ENCODE measurements around the gene GCH1.
"Not testable (repeated sequence)": the region's sequence is repeated elsewhere in the genome, so short reads cannot be mapped to it uniquely, and the experiment has no call there.

The GCH1 gene

GRCh38 chr14:54803926-54804537 is 98.6 kb downstream of the GCH1 start:
- DNase-seq (ENCODE audit: extremely low read depth in 1 of 2, low read depth in 1 of 2), result no peak

GRCh38 chr14:54803396-54803795 is 99.2 kb downstream of the GCH1 start:
- no peak for DNase-seq (ENCODE audit: extremely low read depth in 1 of 2, low read depth in 1 of 2)

GRCh38 chr14:54801482-54801881 is 101.1 kb downstream of the GCH1 start:
- not testable (repeated sequence) for DNase-seq (ENCODE audit: extremely low read depth in 1 of 2, low read depth in 1 of 2)

- no peak for DNase-seq (ENCODE audit: extremely low read depth in 1 of 2, low read depth in 1 of 2)
These were observed 104.0 kb downstream of the GCH1 start for GRCh38 chr14:54798465-54799124.

- DNase-seq (ENCODE audit: extremely low read depth in 1 of 2, low read depth in 1 of 2), result no peak
These were observed 104.6 kb downstream of the GCH1 start for GRCh38 chr14:54797986-54798385.

- DNase-seq (ENCODE audit: extremely low read depth in 1 of 2, low read depth in 1 of 2), result no peak
These were observed 105.1 kb downstream of the GCH1 start for GRCh38 chr14:54797556-54797955.

- no peak for DNase-seq (ENCODE audit: extremely low read depth in 1 of 2, low read depth in 1 of 2)
These were observed 105.7 kb downstream of the GCH1 start for GRCh38 chr14:54796961-54797360.

GRCh38 chr14:54794796-54795195 is 107.8 kb downstream of the GCH1 start:
- no peak for DNase-seq (ENCODE audit: extremely low read depth in 1 of 2, low read depth in 1 of 2)

GRCh38 chr14:54794159-54794558 is 108.5 kb downstream of the GCH1 start:
- no peak for DNase-seq (ENCODE audit: extremely low read depth in 1 of 2, low read depth in 1 of 2)

GRCh38 chr14:54792288-54792687 is 110.3 kb downstream of the GCH1 start:
- DNase-seq (ENCODE audit: extremely low read depth in 1 of 2, low read depth in 1 of 2), result no peak
